HFF-Myc (cell line): ENCODE data around the gene CNGB1.

ENCODE experiments used
- DNase-seq: peaks from one replicate; pipeline ENCODE4 v3.0.0-alpha.2; 2011; ENCODE audit warnings: low read depth; ENCODE audit errors: extremely low read depth
- H3K4me3 ChIP-seq: replicated peaks from 2 replicates; pipeline ENCODE4 v1.5.1; 2011; ENCODE audit warnings: low read depth, mild to moderate bottlenecking, control low read depth, low read length
- TF ChIP-seq, protein P1 (sequence below): IDR thresholded peaks from 2 replicates; pipeline ENCODE4 v1.5.1; 2012; ENCODE audit warnings: mild to moderate bottlenecking, low read depth, low read length, control low read depth; ENCODE audit errors: missing control alignments

The CNGB1 gene

DNA sequence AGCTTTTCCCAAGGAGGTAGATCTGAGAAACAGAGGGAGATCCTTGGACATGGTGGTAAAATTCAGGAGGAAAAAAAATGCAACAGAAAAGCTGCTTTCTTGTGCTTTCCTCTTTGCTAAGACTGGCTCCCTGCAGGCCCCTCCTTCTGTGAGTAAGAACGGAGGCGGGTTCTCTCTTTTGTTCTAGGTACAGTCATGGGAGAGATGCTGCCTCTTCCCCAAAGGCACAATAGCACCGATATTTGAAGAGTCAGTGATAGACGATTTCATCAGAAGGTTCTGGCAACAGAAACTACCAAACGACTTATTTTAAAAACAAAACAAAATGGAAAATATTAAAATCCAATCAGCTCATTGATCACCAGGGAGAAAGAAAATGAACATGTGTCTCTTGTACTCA is 136.0 kb downstream of the CNGB1 start:
- no peak overlapping the region for H3K4me3 ChIP-seq
- TF ChIP-seq, protein P1, sequence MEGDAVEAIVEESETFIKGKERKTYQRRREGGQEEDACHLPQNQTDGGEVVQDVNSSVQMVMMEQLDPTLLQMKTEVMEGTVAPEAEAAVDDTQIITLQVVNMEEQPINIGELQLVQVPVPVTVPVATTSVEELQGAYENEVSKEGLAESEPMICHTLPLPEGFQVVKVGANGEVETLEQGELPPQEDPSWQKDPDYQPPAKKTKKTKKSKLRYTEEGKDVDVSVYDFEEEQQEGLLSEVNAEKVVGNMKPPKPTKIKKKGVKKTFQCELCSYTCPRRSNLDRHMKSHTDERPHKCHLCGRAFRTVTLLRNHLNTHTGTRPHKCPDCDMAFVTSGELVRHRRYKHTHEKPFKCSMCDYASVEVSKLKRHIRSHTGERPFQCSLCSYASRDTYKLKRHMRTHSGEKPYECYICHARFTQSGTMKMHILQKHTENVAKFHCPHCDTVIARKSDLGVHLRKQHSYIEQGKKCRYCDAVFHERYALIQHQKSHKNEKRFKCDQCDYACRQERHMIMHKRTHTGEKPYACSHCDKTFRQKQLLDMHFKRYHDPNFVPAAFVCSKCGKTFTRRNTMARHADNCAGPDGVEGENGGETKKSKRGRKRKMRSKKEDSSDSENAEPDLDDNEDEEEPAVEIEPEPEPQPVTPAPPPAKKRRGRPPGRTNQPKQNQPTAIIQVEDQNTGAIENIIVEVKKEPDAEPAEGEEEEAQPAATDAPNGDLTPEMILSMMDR, result no peak
- DNase-seq, result no peak
